Activated CD4-positive, alpha-beta T cell treated with anti-CD3 and anti-CD28 coated beads for 48 hours (primary cell): ENCODE data around the gene ERMARD.
"Not testable (repeated sequence)": the region's sequence is repeated elsewhere in the genome, so short reads cannot be mapped to it uniquely, and the experiment has no call there.

Source experiments
- DNase-seq: peaks from one replicate; pipeline ENCODE4 v3.0.0-alpha.2; 2020

ERMARD gene

DNA sequence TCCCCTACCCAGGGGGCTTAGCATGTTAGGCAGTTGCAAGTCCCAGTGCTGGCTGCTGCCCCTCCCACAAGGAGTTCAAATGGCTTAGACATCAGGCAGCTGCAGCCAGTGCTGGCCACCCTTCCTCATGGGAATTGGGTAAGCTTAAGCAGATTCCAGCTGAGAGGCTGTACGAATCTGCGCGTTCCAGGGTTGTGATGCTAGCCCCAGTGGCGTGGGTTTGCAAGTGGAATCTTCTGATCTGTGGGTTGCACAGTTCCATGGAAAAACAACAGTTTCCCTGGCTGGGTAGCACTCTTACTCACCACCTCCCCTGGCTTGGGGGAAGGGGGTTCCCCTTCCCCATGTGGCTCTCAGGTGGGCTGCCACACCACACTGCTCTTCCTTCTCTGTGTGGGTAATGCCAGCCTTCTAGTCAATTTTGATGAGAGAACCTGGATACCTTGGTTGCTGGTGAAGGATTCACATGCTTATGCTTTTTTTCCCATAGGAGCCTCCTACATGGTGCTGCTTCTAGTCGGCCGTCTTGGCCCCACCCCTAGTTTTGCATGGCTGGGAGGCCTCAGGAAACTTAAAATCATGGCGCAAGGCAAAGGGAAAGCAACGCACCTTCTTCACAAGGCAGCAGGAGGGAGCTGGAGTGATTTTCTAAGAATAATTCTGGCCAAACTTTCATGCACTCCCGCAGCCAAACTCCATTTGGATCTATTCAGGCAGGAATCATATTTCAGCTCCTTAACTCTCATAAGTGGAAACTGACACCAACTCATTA is 13.0 kb upstream of the ERMARD start:
- DNase-seq, result peak; percentile 16

DNA sequence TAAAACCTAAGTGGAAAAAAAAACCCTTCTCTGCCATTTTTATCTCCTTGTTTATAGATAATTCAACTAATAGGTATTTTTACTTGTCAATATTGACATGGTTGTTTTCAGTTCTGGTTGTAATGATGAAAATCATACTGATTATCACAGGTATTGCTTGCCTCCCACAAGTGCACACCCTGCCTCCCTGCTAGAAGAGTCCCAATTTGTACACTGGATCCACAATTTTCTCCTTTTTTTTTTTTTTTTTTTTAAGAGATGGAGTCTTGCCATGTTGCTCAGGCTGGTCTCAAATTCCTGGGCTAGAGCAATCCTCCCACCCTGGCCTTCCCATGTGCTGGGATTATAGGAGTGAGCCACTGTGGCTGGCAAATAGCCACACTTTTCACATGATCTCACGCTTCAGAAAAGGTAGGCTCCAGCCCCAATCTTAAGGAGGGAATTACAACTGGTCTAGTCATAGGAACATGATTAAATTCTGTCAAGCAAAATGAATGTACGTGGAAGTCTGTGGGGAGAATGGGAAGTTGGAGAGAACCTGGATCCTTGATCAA is 12.4 kb upstream of the ERMARD start:
- DNase-seq, result no peak

DNA sequence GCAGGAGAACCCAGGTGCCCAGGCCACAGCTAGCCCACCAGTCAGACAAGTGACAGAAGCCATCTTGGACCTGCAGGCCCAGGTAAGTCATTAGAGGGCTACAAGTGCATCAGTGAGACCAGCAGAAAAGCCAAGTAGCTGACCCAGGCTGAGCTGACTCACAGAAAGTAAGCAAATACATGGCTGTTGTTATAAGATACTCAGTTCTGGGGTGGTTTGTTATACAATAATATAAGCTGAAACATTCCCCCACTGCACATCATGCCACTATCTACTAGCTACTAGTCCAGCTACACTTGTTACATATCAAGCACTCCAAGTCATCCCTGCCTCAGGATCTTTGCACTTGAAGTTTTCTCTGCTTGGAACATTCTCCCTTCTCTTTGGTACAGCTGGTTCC is 10.1 kb upstream of the ERMARD start:
- no peak for DNase-seq

DNA sequence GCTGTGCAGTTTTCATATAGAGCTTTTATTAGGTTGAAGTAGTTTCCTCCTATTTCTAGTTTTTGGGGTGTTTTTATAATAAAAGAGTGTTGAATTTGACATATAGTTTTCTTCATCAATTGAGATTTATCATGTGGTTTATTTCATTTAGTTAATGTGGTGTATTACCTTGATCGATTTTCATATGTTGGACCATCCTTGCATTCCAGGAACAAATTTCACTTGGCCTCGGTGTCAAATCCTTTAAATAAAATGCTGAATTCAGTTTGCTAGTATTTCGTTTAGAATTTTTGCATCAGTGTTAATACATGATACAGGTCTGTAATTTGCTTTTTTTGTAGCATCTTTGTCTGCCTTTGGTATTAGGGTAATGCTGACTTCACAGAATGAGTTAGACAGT is 6.0 kb upstream of the ERMARD start:
- DNase-seq, result no peak

DNA sequence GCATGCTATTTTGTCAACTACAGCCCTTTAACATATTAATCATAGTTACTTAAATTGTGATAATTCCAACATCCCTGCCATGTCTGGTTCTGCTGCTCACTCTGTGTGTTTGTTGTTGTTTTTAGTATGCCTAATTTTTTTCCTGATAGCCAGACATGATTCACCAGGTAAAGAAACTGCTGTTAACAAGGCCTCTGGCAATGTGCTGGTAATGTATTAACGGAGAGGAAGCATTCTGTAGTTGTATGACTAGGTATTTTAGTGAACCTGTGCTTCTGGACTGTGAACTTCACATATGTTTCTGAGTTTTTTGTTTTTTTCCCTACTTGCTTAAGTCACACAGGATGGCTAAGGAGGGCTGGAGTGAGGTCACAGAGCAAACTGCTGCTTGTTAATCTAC is 4.9 kb upstream of the ERMARD start:
- no peak for DNase-seq

DNA sequence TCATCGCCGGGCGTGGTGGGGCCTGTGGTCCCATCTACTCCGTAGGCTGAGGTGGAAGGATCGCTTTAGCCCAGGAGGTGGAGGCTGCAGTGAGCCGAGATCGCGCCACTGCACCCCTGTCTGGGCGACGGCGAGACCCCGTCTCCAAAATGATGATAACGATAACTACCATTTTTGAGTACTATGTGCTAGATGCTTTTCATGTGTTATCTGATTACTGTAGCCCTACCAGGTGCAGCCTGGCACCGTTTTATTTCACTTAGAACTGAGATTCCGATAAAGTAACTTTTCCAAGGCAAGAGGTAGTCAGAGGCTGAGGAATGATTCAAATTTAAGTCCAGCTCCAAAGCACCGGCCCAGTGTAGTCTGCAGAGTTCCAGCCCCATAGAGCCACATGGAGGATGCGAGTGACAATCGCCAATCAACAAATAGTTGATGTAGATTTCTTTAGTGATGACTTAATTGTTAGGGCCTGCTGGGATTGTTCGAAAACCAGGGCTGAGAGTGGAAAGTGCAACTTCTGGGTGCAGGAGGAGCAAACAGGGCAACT is 727 bp downstream of the ERMARD start:
- peak; percentile 29 for DNase-seq

DNA sequence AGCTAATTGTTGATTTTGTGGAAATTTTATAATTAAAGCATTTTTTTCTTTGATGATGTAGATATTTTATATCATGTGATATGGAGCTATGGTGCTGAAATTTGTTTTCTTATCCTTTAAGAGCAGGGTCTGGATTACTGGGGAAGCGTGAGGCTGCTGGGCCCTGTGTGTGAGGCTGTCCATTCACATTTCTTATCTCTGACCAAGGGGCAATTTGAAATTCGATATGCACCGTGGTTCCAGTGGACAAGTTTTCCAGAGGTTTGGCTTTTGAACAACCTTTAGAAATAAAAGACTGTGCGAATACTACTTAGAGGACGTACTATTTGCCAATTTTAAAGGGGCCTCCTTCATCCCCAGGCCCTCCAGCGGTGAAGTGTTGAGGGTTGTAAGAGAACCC is 3.7 kb downstream of the ERMARD start:
- no peak for DNase-seq

DNA sequence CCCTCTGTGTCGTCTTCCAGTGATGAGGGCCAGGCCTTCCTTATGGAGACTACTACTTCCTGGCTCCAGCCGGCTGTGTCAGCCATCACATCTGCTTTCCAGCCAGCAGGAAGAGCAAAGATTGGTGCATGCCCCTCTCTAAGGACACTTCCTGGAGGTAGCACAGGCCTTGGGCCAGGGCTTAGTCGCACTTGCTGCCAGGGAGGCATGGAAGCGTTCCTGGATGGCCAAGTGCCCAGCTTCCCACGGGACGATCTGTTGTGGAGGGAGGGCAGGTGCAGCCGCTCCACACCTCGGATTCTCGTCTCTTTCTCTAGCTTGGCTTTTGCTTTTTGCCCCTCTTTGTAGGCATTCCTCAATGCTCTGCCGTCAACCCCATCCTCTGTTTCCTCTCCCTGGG is 11.9 kb downstream of the ERMARD start:
- no peak for DNase-seq

DNA sequence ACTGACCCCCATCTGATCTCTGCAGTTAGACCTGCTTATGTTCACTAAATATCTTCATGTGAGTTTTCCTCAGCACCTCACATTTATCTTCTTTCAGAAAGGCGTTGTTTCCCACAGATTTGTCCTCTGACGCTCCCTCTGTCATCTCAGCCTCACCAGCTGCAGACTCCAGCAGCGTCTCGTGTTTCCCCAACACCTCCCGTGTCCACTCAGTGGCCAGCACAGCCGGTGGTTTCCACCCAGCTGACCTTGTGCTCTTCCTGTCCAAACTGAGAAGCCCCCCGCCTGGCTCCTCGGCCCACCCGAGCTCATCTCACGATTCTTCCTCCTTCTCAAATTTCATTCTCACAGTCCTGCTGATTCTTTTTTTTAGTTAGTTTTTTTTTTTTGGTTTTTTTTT is 12.5 kb downstream of the ERMARD start:
- no peak for DNase-seq

DNA sequence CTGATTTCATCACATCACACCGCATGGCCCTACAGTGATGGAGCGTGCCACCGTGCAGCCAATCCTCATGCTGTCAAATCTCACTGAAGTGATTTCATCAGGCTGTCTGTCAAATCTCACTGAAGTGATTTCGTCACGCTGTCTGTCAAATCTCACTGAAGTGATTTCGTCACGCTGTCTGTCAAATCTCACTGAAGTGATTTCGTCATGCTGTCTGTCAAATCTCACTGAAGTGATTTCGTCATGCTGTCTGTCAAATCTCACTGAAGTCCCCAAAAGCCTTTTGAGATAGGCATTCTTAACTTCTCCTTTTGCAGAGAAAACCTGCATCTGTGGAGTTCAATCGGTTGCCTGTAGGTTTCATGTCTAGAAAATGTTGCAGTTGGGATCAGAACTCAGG is 14.4 kb downstream of the ERMARD start:
- DNase-seq, result not testable (repeated sequence)

DNA sequence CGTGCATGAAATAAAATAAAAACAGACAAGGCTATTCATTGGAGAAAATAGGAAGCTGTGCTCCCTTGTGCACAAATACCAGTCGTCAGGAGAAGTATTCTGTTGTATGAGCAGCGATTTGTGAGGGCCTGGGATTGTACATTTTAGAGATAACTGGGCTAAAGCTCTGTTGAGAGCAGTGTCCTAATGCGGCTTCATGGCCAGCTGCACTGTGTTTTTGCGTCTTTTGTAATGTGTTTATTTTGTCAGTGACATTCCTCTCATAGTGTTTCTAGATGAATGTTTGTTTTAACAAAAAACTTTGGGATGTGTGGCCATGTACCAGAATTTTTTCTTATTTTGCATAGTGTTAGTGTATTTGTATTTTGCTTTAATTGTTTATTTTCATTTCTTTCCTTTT is 14.8 kb downstream of the ERMARD start:
- no peak for DNase-seq

DNA sequence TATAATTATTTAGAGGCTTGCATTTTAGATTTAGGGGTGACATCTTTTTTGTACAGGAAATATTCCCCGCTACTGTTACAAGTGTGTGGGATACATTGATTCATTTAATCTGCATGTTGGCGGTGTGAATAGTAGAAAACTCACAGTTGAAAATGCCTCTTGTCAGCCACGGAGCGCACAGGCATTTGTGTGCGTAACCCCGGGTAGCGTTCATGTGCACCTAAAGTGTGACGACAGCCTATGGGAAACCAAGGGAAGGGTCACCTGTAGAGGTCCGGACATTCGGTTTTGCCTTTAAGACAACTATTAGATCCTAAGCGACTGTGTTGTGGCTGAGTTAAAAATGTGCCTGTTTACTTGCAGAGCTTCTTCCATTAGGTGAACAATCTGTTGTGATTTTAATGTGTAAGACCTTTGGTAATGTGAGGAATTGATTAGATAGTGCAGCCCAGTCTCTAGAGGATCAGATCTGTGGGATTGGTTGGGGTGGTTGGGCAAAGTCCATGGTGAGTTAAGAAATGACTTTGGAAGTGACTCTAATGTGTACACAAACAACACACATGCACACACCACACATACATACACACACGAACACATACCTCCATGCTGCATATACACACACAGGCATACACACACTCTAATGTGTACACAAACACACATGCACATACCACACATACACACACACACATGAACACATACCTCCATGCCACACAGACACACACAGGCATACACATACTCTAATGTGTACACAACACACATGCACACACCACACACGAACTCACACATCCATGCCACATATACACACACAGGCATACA is 15.7 kb downstream of the ERMARD start:
- no peak for DNase-seq

DNA sequence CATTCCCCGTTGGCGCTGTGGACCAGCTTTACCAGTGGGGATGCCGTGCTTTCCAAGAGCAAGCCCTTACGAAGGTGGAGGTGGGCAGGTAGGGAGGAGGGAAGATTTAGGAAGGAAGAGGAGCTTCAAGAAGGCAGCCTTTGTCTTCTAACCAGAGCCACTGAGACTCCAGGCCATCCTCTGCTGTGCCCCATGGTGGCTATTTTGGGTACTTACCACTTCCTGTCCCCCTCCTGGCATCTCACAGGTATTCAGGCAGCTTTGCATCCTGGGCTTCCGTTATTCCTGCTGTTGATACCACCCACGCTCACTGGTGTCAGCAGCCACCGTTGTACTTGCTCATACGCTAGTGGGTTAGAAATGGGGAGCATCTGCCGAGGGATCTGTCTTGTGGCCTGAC is 22.9 kb downstream of the ERMARD start:
- no peak for DNase-seq

DNA sequence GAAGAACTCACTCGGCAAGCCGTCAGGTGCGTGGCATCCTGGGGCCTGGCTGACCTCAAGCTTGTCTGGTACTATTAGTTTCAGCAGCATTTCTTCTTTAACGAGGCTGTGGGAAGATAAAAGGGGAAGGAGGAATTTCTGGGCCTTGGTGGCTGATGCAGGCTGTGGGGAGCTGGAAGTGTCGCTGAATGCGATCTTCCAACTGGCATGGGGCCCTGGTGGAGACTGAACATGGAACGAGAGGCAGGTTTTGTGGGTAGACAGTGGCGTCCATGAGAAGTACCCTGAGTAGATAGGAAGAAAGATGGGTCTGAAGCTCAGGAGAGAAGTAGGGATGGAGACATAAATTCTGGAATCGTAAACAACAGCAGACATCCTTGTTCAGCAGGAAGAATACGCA is 23.9 kb downstream of the ERMARD start:
- DNase-seq, result no peak

DNA sequence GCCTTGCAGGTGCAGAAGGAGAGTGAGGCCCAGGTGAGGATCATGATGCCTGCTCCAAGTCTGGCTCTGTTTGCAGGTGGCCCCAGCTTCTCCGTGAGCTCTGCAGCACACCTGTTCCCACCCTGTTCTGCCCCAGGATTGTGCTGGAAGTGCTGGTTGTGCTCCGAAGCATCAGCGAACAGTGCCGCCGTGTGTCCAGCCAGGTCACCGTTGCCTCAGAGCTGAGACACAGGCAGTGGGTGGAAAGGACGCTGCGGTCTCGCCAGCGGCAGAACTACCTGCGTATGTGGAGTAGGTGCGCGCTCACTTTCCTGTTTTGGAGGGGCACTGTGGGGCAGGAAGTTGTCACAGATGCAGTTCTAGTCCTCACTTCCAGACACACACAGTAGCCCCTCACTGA is 25.0 kb downstream of the ERMARD start:
- DNase-seq, result no peak

DNA sequence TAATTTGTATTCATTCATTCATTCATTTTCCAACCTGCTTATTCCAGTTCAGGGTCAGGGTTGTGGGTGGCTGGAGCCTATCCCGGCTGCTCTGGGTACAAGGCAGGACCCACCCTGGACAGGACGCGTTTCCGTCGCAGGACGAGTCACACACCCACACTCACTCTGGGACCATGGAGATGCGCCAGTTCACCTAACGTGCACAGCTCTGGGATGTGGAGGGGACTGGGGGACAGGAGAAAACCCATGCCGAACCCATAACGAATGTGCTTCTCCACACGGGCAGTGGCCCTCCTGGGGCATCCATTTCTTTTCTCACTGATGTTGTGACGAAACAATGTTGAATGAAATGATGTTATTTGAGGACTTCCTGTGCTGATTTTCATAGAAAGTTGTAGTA is 26.5 kb downstream of the ERMARD start:
- no peak for DNase-seq

DNA sequence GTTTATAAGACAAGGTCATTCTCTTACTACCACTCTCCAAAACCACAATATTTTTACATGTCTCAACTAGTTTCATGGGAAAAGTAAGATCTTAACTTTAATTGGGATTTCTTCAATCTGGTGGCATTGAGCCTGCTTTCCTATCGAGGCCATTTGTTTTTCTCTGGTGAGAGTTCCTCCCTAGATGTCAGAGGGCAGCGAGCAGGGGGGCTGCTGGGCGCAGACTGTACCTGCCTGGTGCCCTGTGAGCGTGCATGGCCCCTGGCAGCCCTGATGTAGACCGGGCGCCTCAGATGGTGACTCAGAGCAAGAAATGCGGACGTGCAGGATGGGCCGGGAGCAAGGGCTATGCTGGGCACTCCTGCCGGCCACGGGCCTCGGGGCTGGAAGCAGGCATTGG is 27.2 kb downstream of the ERMARD start:
- no peak for DNase-seq

DNA sequence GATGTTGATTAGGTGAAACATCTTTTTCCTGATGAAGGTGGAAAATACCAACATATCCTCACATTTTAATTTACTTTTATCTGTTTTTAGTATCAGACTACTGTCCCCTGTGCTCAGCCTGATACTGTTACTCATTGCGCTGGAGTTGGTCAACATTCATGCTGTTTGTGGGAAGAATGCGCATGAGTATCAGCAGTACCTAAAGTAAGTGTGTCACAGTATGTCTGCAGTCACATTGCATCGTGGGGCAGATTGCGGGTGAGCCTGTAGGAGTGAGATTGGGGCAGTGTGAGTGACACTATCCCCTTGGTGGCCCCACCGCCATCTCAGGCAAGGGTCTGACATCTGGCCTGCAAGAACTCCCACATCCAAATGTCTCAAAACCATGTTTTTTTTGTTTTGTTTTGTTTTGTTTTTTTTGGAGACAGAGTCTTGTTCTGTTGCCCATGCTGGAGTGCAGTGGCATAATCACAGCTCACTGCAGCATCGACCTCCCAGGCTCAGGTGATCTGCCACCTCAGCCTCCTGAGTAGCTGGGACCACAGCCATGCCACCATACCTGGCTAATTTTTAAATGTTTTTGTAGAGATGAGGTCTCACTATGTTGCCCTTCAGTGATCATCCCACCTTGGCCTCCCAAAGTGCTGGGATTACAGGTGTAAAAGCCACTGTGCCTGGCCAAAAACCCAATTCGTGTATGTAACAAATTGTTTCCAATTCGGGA is 27.8 kb downstream of the ERMARD start:
- DNase-seq, result no peak

DNA sequence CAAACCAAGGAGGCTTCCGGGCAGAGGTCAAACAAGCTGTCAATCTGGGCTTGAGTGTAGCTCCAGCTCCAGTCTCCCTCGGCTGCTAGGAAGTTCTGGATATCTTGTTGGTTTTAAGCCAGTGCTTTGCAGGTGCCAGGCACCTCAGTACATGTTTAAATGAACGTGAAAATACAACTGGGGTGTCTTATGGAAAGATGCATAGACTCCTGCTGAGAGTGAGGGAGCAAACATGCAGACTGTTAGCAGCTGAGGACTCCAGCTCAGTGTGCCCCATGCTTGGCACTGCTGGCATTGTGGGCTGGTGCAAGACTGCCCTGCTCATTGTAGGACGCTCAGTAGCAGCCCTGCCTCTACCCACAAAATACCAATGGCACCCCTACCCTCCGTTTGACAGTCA is 28.5 kb downstream of the ERMARD start:
- DNase-seq, result no peak

DNA sequence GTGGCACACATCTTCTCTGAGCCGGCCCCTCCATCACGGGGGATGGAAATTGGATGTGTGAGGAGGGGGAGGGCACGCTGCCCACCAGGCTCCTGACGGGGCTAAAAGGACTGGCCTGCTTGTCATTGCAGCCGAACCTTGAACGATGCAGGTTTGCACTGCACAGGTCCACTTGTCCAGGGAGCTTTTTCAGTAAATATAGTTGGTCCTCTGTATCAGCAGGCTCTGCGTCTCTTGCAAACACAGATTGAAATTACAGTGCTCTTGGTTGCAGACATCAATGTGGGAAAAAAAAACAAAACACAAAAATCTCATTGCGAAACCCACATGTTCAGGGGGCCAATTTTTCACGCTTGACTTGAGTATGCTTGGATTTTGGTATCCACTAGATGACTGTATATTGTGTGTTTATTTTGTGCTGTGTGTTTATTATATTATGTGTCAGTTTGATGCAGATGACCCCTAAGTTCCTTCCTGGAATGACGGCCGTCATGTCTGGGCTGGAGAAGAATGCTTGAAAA is 29.2 kb downstream of the ERMARD start:
- DNase-seq, result no peak

DNA sequence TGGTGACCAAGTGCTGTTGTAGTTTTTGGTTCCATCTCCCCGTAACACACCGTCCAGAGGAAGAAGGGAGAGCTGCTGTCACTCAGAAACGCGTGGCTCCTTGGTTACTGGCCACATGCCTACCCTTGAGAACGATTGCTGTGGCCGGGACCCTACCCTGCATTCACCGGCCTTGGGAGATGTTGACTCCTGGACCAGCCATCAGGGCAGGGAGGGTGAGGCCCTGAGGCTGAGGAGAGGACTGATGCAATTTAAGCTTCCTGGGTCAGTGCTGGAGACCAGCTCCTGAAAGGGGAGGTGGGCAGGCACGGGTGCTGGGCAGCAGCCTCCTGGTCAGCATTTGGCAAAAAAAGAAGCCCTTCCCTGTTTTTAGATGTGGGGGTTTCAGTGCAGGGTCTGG is 31.5 kb downstream of the ERMARD start:
- no peak for DNase-seq

DNA sequence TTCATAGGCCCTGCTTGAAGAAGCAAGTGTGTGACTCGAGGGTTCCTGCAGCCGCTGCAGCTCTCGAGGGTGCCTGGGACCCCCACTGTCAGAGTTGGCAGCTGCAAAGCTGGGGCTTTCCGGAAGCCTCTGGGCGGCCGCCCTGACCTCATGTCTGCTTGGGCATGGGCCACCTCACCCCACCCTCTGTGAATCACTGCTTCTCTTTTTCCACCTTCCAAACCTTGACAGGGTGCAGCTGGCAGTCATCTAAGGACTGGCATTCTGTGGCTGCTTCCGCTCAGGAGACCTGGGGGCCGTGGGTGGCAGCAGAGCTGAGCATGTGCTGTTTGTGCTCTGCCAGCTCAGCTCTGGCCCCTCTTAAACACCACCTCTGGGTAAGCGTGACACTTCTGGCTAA is 32.0 kb downstream of the ERMARD start:
- no peak for DNase-seq
